ENCODE measurements around the gene CNPY1.
"Not testable (repeated sequence)": the region's sequence is repeated elsewhere in the genome, so short reads cannot be mapped to it uniquely, and the experiment has no call there.

CNPY1 gene

DNA sequence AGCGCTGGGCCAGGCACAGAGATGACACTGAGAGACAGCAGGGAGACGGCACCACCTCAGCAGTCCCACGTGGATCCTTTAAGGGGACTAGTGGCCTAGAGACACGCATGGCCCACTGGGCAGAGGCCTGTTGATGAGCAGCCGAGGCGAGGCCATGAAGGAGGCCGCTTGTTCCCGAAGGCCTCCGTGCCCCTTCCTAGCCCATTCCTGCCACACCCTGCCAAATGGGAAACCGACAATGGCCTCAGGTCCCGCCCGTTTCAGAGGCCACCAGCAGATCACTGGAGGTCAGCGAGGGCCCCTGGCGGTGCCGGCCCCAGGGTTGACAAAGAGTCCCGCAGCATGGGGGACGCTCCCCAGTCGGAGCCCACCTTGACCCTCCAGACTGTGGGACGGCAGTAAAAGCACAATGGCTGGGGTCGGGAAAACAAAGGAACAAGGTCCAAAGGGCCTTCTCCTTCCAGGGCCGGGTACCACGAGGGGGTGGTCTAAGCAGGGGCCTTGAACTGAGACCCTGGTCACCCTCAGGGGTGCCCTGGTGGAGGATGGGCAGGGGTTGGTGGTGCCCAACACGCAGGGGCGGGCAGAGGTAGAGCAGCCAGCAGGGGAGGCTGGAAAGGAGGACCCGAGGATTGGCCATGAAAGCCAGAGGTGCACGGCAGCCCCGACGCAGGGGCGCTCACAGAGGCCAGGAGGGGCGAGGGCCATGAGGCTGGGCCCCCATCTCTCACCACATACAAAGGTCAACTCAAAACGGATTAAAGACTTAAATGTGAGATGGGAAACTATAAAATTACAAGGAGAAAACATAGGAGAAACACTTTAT lies 19.9 kb upstream of the CNPY1 start:
- peaks cover 4% of the 10 kb centered on the region for H3K27me3 ChIP-seq (ENCODE audit: insufficient read depth, low read length, poor library complexity)

DNA sequence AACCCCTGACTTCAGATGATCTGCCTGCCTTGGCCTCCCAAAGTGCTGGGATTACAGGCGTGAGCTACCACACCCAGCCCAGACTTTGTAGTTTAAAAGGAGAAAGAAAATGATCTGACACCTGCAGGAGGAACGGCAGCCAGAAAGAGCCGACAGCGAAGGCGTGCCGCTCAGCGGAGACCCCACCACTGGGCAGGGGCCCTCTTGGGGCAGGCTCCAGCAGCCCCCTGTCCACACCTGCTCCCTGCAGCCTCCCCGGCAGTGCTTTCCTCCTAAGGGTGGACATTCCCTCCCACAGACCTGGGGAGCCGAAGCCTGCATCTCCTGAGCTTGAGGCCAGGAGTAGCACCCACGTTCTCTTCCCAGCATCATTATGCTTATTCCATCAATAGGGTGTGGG lies 19.2 kb upstream of the CNPY1 start:
- Histone ChIP-seq H3K79me2 (ENCODE audit: insufficient read depth, low read length) (no peaks in the 10 kb centered on the region), H4K20me1 (ENCODE audit: insufficient read depth, low read length) (no peaks in the 10 kb centered on the region), H3K27me3 (ENCODE audit: insufficient read depth, low read length, poor library complexity) (peaks cover 4% of the 10 kb centered on the region), H3K4me1 (ENCODE audit: insufficient read depth, low read length) (no peaks in the 10 kb centered on the region), H3K4me3 (ENCODE audit: low read depth in 1 of 2, low read length in 2 of 2) (no peak overlapping the region), H2AFZ (ENCODE audit: low read depth, low read length) (no peak overlapping the region), H3K4me2 (ENCODE audit: insufficient read depth, low read length) (no peak overlapping the region), H3K36me3 (ENCODE audit: insufficient read depth, low read length) (no peaks in the 10 kb centered on the region), H3K9me3 (ENCODE audit: insufficient read depth, low read length, severe bottlenecking) (no peaks in the 10 kb centered on the region), H3K9ac (ENCODE audit: low read depth, low read length) (no peak overlapping the region), H3K27ac (ENCODE audit: low read length) (no peak overlapping the region)
- TF ChIP-seq, protein P1, sequence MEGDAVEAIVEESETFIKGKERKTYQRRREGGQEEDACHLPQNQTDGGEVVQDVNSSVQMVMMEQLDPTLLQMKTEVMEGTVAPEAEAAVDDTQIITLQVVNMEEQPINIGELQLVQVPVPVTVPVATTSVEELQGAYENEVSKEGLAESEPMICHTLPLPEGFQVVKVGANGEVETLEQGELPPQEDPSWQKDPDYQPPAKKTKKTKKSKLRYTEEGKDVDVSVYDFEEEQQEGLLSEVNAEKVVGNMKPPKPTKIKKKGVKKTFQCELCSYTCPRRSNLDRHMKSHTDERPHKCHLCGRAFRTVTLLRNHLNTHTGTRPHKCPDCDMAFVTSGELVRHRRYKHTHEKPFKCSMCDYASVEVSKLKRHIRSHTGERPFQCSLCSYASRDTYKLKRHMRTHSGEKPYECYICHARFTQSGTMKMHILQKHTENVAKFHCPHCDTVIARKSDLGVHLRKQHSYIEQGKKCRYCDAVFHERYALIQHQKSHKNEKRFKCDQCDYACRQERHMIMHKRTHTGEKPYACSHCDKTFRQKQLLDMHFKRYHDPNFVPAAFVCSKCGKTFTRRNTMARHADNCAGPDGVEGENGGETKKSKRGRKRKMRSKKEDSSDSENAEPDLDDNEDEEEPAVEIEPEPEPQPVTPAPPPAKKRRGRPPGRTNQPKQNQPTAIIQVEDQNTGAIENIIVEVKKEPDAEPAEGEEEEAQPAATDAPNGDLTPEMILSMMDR (IDR thresholded peaks at IDR 0.05; ENCODE audit: borderline replicate concordance, extremely low read depth, low read length, poor library complexity, severe bottlenecking), result no peak
- no peak for TF ChIP-seq EZH2 (IDR thresholded peaks at IDR 0.05; ENCODE audit: borderline replicate concordance, low read depth, low read length, severe bottlenecking)
- no peak for DNase-seq
- ATAC-seq (ENCODE audit: insufficient read depth, low read depth), result no peak

More for the DNA sequence above, 19.9 kb upstream of the CNPY1 start:
- DNase-seq (no peak), ATAC-seq (ENCODE audit: insufficient read depth, low read depth) (no peak)
- no peak for TF ChIP-seq EZH2 (IDR thresholded peaks at IDR 0.05; ENCODE audit: borderline replicate concordance, low read depth, low read length, severe bottlenecking)
- TF ChIP-seq, protein P1 (IDR thresholded peaks at IDR 0.05; ENCODE audit: borderline replicate concordance, extremely low read depth, low read length, poor library complexity, severe bottlenecking), result no peak
- H2AFZ ChIP-seq (ENCODE audit: low read depth, low read length), result no peak overlapping the region
- H3K9ac ChIP-seq (ENCODE audit: low read depth, low read length), result no peak overlapping the region
- H3K27ac ChIP-seq (ENCODE audit: low read length), result no peak overlapping the region
- H3K36me3 ChIP-seq (ENCODE audit: insufficient read depth, low read length), result no peaks in the 10 kb centered on the region
- no peaks in the 10 kb centered on the region for H3K79me2 ChIP-seq (ENCODE audit: insufficient read depth, low read length)
- H3K9me3 ChIP-seq (ENCODE audit: insufficient read depth, low read length, severe bottlenecking), result no peaks in the 10 kb centered on the region
- H3K4me2 ChIP-seq (ENCODE audit: insufficient read depth, low read length), result no peak overlapping the region
- no peaks in the 10 kb centered on the region for H4K20me1 ChIP-seq (ENCODE audit: insufficient read depth, low read length)
- H3K4me3 ChIP-seq (ENCODE audit: low read depth in 1 of 2, low read length in 2 of 2), result no peak overlapping the region
- no peaks in the 10 kb centered on the region for H3K4me1 ChIP-seq (ENCODE audit: insufficient read depth, low read length)

DNA sequence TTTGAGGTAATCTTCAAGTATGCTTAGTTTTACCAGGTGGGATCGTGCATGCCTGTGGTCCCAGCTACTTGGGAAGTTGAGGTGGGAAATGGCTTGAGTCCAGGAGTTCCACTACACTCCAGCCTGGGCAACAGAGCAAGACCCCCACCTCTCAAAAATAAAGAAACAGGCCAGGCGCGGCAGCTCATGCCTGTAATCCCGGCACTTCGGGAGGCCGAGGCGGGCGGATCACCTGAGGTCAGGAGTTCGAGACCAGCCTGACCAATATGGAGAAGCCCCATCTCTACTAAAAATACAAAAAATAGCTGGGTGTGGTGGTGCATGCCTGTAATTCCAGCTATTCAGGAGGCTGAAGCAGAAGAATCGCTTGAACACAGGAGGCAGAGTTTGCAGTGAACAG lies 16.6 kb upstream of the CNPY1 start:
- not testable (repeated sequence) for DNase-seq; H3K4me1 ChIP-seq (ENCODE audit: insufficient read depth, low read length); H3K4me3 ChIP-seq (ENCODE audit: low read depth in 1 of 2, low read length in 2 of 2); H3K36me3 ChIP-seq (ENCODE audit: insufficient read depth, low read length); H3K9ac ChIP-seq (ENCODE audit: low read depth, low read length); H3K79me2 ChIP-seq (ENCODE audit: insufficient read depth, low read length); H2AFZ ChIP-seq (ENCODE audit: low read depth, low read length); ATAC-seq (ENCODE audit: insufficient read depth, low read depth); H4K20me1 ChIP-seq (ENCODE audit: insufficient read depth, low read length); H3K9me3 ChIP-seq (ENCODE audit: insufficient read depth, low read length, severe bottlenecking); H3K27ac ChIP-seq (ENCODE audit: low read length); H3K4me2 ChIP-seq (ENCODE audit: insufficient read depth, low read length); H3K27me3 ChIP-seq (ENCODE audit: insufficient read depth, low read length, poor library complexity)

DNA sequence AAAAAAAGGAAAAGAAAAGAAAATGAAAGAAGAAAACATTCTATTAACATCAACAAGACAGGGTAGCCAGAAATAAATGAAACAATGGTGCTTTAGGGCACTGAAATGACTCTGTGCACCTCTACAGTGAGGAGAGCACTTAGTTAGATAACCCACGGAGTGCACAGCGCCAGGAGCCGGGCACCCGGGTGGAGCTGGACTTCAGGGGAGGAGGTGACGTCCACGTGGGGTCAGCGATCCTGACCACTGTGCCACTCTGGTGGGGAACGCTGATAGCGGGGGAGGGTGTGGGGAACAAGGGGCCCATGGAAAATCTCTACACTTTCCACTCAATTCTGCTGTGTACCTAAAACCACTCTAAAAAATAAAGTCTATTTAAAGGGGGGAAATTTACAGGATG lies 15.7 kb upstream of the CNPY1 start:
- Histone ChIP-seq H3K79me2 (ENCODE audit: insufficient read depth, low read length) (no peaks in the 10 kb centered on the region), H2AFZ (ENCODE audit: low read depth, low read length) (no peak overlapping the region), H3K27me3 (ENCODE audit: insufficient read depth, low read length, poor library complexity) (peaks cover 2% of the 10 kb centered on the region), H3K27ac (ENCODE audit: low read length) (no peak overlapping the region), H3K4me2 (ENCODE audit: insufficient read depth, low read length) (no peak overlapping the region), H3K36me3 (ENCODE audit: insufficient read depth, low read length) (no peaks in the 10 kb centered on the region), H3K9me3 (ENCODE audit: insufficient read depth, low read length, severe bottlenecking) (no peaks in the 10 kb centered on the region), H3K4me3 (ENCODE audit: low read depth in 1 of 2, low read length in 2 of 2) (no peak overlapping the region), H3K9ac (ENCODE audit: low read depth, low read length) (no peak overlapping the region), H3K4me1 (ENCODE audit: insufficient read depth, low read length) (no peaks in the 10 kb centered on the region), H4K20me1 (ENCODE audit: insufficient read depth, low read length) (no peaks in the 10 kb centered on the region)
- ATAC-seq (ENCODE audit: insufficient read depth, low read depth) (no peak), DNase-seq (no peak)
- TF ChIP-seq EZH2 (IDR thresholded peaks at IDR 0.05; ENCODE audit: borderline replicate concordance, low read depth, low read length, severe bottlenecking), result no peak
- TF ChIP-seq, protein P1 (IDR thresholded peaks at IDR 0.05; ENCODE audit: borderline replicate concordance, extremely low read depth, low read length, poor library complexity, severe bottlenecking), result no peak

Measured in DND-41 (cell line).